NCI-H2107 (cell line): ENCODE data around the gene CELA3B.
"Not testable (repeated sequence)": the region's sequence is repeated elsewhere in the genome, so short reads cannot be mapped to it uniquely, and the experiment has no call there.

Experiments used
- DNase-seq: peaks from one replicate; lab custom pipeline; 2025; lab: John Stamatoyannopoulos, UW

The CELA3B gene

DNA sequence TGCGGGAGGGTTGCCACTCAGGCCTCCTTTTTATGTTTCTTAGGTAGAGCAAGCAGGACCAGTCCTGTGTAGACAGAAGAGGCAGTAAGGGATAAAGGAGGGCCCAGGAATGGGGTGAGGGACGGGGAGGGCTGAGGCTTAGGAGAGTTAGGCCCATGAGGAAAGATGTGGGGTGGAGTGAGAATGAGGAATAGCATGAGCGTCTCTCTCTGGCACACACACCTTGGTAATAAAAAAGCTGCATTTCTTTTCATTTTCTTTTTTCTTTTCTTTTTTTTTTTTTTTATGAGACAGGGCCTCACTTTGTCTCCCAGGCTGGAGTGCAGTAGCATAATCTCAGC lies 32.1 kb upstream of the CELA3B start:
- DNase-seq = no peak

- DNase-seq = no peak
Measured at GRCh38 chr1:21946836-21947587, 29.8 kb upstream of the CELA3B start.

DNA sequence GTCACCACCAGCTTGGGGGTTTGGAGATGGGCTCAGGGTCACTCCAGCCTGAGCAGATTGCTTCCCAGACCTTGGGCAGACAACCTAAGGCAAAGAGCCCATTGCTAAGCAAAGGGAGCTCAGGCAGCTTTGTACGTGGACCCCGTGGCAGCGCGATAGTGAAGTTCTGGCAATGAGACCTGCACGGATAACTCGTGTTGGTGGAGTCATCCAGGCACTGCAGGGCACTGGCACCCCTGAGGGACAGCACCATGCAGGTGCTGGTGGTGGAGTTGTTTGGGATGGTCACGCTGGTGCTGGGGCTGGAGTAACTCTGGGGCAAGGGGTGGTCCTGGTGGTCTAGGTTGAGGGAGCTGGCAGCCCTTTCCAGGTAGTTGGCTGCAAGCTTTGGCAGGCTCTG lies 26.1 kb upstream of the CELA3B start:
- DNase-seq = no peak

- no peak for DNase-seq
Measured at GRCh38 chr1:21951226-21951870, 25.5 kb upstream of the CELA3B start.

- DNase-seq = no peak
Measured at GRCh38 chr1:21952786-21953520, 23.9 kb upstream of the CELA3B start.

- no peak for DNase-seq
Measured at GRCh38 chr1:21955058-21955457, 21.8 kb upstream of the CELA3B start.

GRCh38 chr1:21955501-21956281 lies 21.1 kb upstream of the CELA3B start:
- no peak for DNase-seq

GRCh38 chr1:21956720-21957552 lies 19.9 kb upstream of the CELA3B start:
- no peak for DNase-seq

DNA sequence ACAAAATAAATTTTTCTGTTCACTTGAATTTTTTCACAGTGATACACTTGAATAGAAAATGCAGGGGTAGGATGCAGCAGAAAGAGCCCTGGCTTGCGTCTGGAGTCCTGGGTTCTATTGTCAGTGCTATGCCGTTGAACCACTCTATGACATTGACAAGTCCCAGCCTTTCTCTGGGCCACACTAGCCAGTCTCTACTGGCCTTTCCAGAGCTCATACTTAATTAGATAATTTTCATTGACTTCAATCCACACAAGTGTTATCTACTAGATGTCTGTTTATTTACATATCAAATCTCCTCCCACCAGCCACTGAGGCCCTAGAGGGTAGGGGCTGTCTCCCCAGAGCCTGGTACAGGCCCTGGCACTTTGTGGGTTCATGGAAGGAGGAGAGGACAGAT lies 15.5 kb upstream of the CELA3B start:
- DNase-seq = no peak

DNA sequence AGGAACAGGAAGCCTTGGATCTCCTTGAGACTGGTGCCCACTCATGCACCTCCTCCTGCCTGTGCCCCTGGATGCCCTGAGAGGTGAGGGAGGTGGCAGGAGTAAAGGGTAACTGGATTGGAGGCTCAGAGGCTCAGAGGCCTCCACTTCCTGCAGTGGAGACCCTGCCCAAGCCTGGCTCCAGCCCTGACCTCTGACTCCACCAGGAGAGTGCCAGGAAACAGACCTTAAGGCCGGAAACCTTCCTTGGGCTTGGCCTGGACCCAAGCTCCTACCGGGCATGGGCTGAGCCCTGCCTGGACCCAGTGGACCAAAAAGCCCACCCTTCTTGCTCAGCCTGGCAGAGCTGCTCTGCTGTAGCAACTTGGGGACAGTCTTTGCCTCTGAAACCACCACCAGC lies 15.0 kb upstream of the CELA3B start:
- no peak for DNase-seq

DNA sequence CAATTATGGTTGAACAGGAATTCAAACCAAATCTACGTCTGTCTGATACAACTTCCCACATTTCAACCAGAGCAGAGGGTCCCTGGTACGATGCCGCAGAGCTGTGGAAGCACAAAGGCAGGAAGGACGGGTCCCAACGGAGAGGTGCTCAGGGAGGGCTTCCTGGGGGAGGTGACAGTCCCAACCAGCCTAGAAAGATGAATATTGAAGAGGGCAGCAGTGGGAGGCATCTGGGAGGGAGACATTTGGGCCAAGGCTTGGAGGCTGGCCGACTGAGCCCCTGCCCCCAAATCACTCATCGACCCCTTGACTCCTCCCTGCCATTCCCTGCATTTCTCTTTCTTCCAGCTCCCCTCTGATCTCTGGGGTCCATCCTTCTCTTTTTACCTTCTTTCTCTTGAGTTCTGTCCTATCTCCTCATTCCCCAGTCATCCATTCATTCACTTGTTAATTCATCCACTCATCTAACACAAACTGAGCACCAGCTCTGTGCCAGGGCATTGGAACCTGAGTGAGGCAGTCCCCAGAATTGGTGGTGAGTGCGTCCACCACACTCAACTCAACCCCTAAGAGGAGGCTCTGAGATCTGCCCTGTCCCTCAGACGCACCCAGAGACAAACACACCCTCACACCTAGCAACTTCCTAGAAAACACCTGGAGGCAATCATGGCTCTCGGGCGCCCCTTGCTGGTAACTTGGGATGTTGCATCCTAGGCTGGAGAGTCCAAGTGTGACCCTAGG lies 13.2 kb upstream of the CELA3B start:
- DNase-seq = peak; percentile 71

DNA sequence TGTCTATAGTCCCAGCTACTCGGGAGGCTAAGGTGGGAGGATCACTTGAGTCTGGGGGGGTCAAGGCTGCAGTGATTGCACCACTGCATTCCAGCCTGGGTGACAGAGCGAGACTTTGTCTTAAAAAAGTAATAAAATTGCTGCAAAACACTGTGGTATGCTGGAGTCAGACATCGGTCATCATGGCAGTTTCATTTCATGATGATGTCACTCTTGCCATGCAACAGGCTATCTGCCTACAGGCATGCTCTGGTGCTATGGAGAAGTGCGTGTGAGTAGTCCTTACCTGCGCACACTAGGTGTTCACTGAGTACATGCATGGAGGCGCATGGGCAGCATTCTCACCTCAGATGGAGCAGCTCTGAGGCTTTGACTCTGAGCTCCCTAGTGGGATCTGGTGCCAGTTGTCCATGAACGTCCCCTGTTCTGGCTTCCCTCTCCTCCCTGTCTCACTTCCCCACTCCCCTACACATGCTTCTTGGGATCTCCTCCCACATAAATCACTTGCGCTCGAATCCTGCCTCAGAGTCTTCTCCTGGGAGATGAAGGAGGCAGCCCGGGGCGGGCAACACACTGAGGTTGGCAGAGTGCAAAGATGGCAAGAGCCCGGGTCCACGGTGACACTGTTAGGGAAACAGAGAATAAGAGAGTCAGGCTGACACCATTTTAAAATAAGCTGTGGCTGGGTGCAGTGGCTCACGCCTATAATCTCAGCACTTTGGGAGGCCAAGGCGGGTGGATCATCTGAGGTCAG lies 10.4 kb upstream of the CELA3B start:
- no peak for DNase-seq

DNA sequence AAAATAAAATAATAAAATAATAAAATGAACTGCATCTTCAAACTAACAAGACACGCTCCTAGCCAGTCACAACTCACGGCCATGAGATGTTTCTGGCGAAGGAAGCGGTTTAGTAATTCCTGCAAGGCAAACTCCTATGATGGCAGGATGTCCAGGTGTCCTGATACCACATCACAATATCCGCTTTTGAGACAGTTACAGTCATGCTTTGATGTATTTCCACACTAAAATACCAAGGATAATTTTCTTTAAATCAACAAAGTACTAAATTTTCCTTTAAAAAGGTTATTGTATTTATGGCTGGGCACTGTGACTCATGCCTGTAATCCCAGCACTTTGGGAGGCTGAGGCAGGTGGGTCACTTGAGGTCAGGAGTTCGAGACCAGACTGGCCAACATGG lies 9.6 kb upstream of the CELA3B start:
- not testable (repeated sequence) for DNase-seq

DNA sequence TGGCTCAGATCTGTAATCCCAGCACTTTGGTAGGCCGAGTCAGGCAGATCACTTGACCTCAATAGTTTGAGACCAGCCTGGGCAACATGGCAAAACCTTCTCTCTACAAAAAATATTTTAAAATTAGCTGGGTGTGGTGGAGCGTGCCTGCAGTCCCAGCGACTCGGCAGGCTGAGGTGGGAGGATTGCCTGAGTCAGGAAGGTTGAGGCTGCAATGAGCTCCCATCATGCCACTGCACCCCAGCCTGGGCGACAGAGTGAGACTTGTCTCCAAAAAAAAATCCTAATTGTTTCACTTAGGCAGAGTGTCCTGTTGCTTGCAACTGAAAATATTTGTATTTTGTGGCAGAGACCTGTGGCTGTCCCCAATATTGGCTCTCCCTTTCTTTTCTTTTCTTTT lies 7.8 kb upstream of the CELA3B start:
- not testable (repeated sequence) for DNase-seq

DNA sequence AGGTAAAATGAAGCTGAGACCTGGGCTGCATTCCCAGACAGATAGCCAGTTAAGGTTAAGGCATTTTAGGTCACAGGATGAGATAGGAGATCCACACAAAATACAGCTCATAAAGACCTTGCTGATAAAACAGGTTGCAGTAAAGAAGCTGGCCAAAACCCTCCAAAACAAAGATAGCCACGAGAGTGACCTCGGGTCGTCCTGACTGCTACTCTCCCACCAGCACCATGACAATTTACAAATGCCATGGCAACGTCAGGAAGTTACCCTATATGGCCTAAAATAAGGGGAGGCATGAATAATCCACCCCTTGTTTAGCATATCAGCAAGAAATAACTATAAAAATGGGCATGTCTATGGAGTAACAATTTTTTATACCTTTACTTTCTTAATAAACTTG lies 6.3 kb upstream of the CELA3B start:
- not testable (repeated sequence) for DNase-seq

DNA sequence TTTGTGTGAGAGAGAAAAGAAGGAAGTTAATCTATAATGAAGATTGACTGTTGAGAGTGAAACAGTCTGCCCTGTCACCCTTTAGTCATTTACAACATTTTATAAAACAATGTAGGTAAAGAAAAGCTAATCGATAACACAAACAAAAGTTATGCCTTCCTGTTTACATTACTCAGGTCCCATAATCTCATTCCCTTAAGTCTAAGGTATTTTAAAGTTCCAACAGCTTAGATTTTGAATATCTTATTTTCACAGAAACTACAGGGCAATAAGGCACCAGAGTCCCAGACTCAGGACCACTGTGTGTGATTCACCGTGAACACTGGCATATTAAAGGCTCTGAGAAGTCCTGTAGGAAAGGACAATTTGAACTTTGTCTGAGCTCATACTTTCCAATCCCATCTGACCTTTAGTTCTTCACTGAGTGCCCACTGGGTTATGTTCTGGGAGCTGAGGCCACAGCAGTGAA lies 3.8 kb upstream of the CELA3B start:
- not testable (repeated sequence) for DNase-seq

- DNase-seq = not testable (repeated sequence)
Measured at GRCh38 chr1:21973948-21974347, 2.9 kb upstream of the CELA3B start.

GRCh38 chr1:21974699-21975098 lies 2.1 kb upstream of the CELA3B start:
- DNase-seq = not testable (repeated sequence)

DNA sequence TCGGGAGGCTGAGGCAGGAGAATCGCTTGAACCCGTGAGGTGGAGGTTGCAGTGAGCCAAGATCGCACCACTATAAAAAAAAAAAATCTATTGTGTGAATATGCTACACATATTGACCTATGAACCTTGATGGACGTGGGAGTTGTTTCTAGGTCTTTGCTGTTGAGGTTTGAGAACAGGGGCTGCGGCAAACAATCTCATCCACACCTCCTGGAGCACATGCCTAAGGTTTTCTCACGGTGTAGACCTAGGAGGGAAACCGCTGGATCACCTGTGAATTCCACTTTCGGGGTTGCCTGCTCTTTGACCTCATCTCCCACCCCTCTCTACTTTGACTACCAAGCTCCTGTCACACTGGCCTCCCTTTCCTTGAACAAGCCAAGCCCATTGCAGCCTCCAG lies 1.5 kb upstream of the CELA3B start:
- DNase-seq = not testable (repeated sequence)

- DNase-seq = not testable (repeated sequence)
Measured at GRCh38 chr1:21978209-21978608, 1.4 kb downstream of the CELA3B start.
